ENCODE results near the gene CTNNA3. TPM values are rescaled to one million over a fixed set of nuclear protein-coding genes. Genes with fewer than 3 reads are reported as not detected.
A peak's percentile ranks its signal among the peaks of the same experiment; 100 is the strongest.
"Not testable (repeated sequence)": the region's sequence is repeated elsewhere in the genome, so short reads cannot be mapped to it uniquely, and the experiment has no call there.

Gene CTNNA3
- total RNA-seq, 1 donor from 2014 or later = under 0.01 TPM

DNA sequence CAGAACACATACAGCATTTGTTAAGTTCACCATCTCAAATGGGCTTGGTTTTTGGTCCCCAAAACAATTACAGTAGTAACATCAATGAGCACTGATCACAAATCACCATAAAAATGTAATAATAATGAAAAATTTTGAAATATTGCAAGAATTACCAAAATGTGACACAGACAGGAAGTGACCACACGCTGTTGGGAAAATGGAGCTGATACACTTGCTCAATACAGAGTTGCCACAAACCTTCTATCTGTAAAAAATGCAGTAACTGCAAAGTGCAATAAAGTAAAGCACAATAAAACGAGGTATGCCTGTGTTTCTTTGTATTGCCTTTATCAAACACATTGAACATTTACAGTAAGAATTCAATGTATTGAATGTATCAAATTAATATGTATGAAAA is 262.7 kb downstream of the CTNNA3 start:
- no peaks in the 10 kb centered on the region for H3K36me3 ChIP-seq
- intact Hi-C loops (cut with DNase I) = no loop called here
- H3K27ac ChIP-seq = no peak overlapping the region
- no peaks in the 10 kb centered on the region for H3K9me3 ChIP-seq
- H3K4me1 ChIP-seq = no peaks in the 10 kb centered on the region
- no peak for DNase-seq (ENCODE audit: low spot score in 2 of 2)
- H3K27me3 ChIP-seq = no peaks in the 10 kb centered on the region
- no peak overlapping the region for H3K4me3 ChIP-seq
- TF ChIP-seq, protein P1, sequence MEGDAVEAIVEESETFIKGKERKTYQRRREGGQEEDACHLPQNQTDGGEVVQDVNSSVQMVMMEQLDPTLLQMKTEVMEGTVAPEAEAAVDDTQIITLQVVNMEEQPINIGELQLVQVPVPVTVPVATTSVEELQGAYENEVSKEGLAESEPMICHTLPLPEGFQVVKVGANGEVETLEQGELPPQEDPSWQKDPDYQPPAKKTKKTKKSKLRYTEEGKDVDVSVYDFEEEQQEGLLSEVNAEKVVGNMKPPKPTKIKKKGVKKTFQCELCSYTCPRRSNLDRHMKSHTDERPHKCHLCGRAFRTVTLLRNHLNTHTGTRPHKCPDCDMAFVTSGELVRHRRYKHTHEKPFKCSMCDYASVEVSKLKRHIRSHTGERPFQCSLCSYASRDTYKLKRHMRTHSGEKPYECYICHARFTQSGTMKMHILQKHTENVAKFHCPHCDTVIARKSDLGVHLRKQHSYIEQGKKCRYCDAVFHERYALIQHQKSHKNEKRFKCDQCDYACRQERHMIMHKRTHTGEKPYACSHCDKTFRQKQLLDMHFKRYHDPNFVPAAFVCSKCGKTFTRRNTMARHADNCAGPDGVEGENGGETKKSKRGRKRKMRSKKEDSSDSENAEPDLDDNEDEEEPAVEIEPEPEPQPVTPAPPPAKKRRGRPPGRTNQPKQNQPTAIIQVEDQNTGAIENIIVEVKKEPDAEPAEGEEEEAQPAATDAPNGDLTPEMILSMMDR (IDR thresholded peaks at IDR 0.05) = no peak

DNA sequence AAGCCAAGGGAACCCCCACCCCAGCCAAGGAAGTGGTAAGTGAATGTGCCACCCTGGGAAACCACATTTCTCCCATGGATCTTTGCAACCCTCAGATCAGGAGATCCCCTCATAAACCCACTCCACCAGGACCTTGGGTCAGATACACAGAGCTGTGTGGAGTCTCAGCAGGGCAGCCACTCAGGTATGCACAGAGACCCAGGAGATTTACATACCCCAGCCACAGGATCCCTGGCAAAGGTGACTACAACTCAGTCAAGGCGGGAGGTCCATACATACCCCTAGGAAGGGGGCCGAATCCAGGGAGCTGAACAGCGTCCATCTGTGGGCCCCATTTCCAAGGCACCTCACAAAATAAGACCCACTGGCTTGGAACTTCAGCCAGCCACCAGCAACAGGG is 293.4 kb downstream of the CTNNA3 start:
- Histone ChIP-seq H3K27ac (no peak overlapping the region), H3K36me3 (no peaks in the 10 kb centered on the region), H3K27me3 (no peaks in the 10 kb centered on the region), H3K4me3 (no peak overlapping the region), H3K4me1 (no peaks in the 10 kb centered on the region), H3K9me3 (peaks cover 0 to 11% of the 10 kb centered on the region in 2 donors)
- intact Hi-C loops (cut with DNase I) = no loop called here
- DNase-seq (ENCODE audit: low spot score in 2 of 2) = no peak
- TF ChIP-seq, protein P1 (IDR thresholded peaks at IDR 0.05) = no peak

DNA sequence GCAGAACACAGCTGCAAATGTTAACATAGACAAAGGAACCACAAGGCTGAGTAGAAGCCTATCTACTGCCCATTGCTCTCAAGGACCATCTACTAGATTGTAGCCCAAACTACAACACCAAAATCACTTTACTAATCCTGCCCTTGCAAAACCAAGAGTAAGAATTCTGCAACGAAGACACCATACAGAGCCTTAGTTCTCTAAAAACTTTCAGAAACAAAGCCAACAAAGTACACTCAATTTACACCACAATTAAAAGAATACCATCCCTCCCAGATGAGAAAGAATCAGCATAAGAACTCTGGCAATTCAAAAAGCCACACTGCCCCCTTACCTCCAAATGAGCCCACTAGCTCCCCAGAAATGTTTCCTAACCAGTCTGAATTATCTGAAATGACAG is 294.3 kb downstream of the CTNNA3 start:
- Histone ChIP-seq H3K27me3 (no peaks in the 10 kb centered on the region), H3K9me3 (peaks cover 0 to 11% of the 10 kb centered on the region in 2 donors), H3K36me3 (no peaks in the 10 kb centered on the region), H3K27ac (no peak overlapping the region), H3K4me1 (no peaks in the 10 kb centered on the region), H3K4me3 (no peak overlapping the region)
- no peak for DNase-seq (ENCODE audit: low spot score in 2 of 2)
- TF ChIP-seq, protein P1 (IDR thresholded peaks at IDR 0.05) = no peak
- intact Hi-C loops (cut with DNase I) = no loop called here

DNA sequence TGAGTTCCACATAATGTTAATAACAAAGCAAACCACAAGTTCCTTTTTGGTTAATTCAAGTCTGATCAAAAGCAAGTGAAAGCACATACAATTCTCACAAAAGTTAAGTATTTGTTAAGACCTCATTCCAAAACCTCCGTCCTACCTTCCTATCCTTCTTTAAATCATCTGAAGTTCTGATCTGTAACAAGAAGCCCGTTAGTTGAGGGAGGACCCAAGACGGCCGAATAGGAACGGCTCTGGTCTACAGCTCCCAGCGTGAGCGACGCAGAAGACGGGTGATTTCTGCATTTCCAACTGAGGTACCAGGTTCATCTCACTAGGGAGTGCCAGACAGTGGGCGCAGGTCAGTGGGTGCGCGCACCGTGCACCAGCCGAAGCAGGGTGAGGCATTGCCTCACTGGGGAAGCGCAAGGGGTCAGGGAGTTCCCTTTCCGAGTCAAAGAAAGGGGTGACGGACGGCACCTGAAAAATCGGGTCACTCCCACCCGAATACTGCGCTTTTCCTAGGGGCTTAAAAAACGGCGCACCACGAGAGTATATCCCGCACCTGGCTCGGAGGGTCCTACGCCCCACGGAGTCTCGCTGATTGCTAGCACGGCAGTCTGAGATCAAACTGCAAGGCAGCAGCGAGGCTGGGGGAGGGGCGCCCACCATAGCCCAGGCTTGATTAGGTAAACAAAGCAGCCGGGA is 309.0 kb downstream of the CTNNA3 start:
- H3K36me3 ChIP-seq; H3K27ac ChIP-seq; H3K4me1 ChIP-seq; DNase-seq (ENCODE audit: low spot score in 2 of 2); H3K27me3 ChIP-seq; H3K9me3 ChIP-seq; intact Hi-C loops (cut with DNase I): not testable (repeated sequence)
- H3K4me3 ChIP-seq = peak overlapping the region; percentile 21

DNA sequence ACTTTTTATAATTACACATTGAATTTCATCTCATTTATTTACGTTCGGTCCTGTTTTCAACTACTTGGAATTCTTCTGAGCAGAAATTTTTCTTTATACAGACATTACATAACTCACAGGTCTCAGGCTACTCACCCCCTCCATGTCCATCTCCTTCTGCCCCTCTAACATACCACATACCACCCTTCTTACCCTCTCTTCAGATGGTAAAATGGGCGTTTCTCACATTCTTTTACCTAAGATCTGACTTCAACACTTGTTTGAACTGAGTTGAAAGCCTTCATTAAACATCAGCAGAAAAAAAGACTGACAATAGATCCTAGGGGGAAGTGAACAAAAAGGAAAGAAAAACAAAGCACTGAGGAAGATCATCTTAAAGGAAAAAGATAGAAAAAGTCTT is 309.7 kb downstream of the CTNNA3 start:
- Histone ChIP-seq H3K4me1 (no peaks in the 10 kb centered on the region), H3K27me3 (no peaks in the 10 kb centered on the region), H3K27ac (no peak overlapping the region), H3K9me3 (no peaks in the 10 kb centered on the region), H3K4me3 (no peak overlapping the region), H3K36me3 (no peaks in the 10 kb centered on the region)
- TF ChIP-seq, protein P1 (IDR thresholded peaks at IDR 0.05) = no peak
- intact Hi-C loops (cut with DNase I) = no loop called here
- DNase-seq (ENCODE audit: low spot score in 2 of 2) = no peak

DNA sequence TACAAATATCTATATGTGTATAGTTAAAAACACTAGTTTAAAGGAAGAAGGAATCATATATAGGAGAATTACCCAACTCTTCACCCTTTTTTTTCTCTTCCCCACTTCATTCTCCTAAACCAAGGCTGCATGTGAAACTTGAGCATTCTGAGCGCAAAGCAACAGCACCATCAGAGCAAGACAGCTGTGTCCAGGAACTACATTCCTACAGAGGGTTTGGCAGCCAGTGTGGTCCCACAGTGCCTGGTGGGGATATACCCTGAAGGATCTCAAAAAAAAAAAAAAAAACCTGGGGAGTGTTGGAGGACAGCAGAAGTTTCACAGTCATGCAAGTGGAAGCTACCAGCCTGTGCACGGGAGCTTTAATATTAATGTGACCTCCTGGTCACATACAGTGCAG is 310.4 kb downstream of the CTNNA3 start:
- H3K4me1 ChIP-seq = no peaks in the 10 kb centered on the region
- no peak for DNase-seq (ENCODE audit: low spot score in 2 of 2)
- H3K27me3 ChIP-seq = no peaks in the 10 kb centered on the region
- no peak overlapping the region for H3K4me3 ChIP-seq
- H3K36me3 ChIP-seq = no peaks in the 10 kb centered on the region
- no peak overlapping the region for H3K27ac ChIP-seq
- intact Hi-C loops (cut with DNase I) = no loop called here
- TF ChIP-seq, protein P1 (IDR thresholded peaks at IDR 0.05) = no peak
- H3K9me3 ChIP-seq = no peaks in the 10 kb centered on the region

Data from ascending aorta (tissue), 2 donors.